ENCODE data around the gene CELF2. TPM values are rescaled to one million over a fixed set of nuclear protein-coding genes. Genes with fewer than 3 reads are reported as not detected.

CELF2 gene
- total and polyA plus RNA-seq, 9 of the 15 experiments (the other 6 are each of a cell fraction or from before 2014, with no cell fraction given), result 4.0 to 20.3 (median 11.1) TPM

- peak; percentile 56; the same call in 1 of the 2 replicates for TF ChIP-seq TEAD4 (IDR thresholded peaks at IDR 0.05; ENCODE audit: low read length)
- no peak for TF ChIP-seq TEAD4 (CRISPR knock-in tag; IDR thresholded peaks at IDR 0.05; ENCODE audit: borderline replicate concordance)
- no peak for TF ChIP-seq CEBPB (tag; IDR thresholded peaks at IDR 0.05)
- TF ChIP-seq LEF1 (IDR thresholded peaks at IDR 0.05), result peak; percentile 58; the same call in 1 of the 2 replicates
- TF ChIP-seq E2F4 (CRISPR knock-in tag; IDR thresholded peaks at IDR 0.05; ENCODE audit: low read depth), result no peak
- no peak for TF ChIP-seq ILK (tag; IDR thresholded peaks at IDR 0.05; ENCODE audit: borderline replicate concordance, low read depth)
Observed at GRCh38 chr10:11115337-11115736, 97.7 kb downstream of the CELF2 start (continued).

- Histone ChIP-seq H3K27ac (ENCODE audit: extremely low read depth, low read depth, low read length) (no peak overlapping the region), H3K27me3 (ENCODE audit: control insufficient read depth in 2 of 2, insufficient read depth in 2 of 2, low read length in 2 of 2) (peaks cover 0 to 9% of the 10 kb centered on the region in 2 experiments; a peak in 3 of 5 replicates), H2AFZ (ENCODE audit: low read depth, low read length) (no peak overlapping the region), H4K20me1 (replicated peaks; ENCODE audit: control insufficient read depth, insufficient read depth, low read length) (no peaks in the 10 kb centered on the region), H3K9me3 (replicated peaks; ENCODE audit: control insufficient read depth, insufficient read depth, low read depth, low read length) (no peaks in the 10 kb centered on the region), H3K4me2 (ENCODE audit: insufficient read depth, low read length) (no peak overlapping the region), H3K79me2 (ENCODE audit: control insufficient read depth, insufficient read depth, low read length) (no peaks in the 10 kb centered on the region), H3K4me3 (no peak overlapping the region), H3K9ac (ENCODE audit: insufficient read depth in 1 of 2, low read depth in 2 of 2, low read length in 2 of 2) (no peak overlapping the region), H3K9me1 (ENCODE audit: control insufficient read depth, insufficient read depth, low read length) (no peaks in the 10 kb centered on the region), H3K36me3 (ENCODE audit: control insufficient read depth, insufficient read depth, low read length) (no peaks in the 10 kb centered on the region), H3K4me1 (replicated peaks in 1 of 2; ENCODE audit: control insufficient read depth in 2 of 2, insufficient read depth in 2 of 2, low read length in 2 of 2) (no peaks in the 10 kb centered on the region)
- POLR2A ChIA-PET, result no interaction called here
- 17% methylated on average over 4 of the region's 4 CpGs for WGBS (ENCODE audit: insufficient coverage, low coverage, missing lambda C conversion rate)
- TF ChIP-seq ZNF518B (CRISPR knock-in tag; IDR thresholded peaks at IDR 0.05) (no peak), ZNF239 (CRISPR knock-in tag; IDR thresholded peaks at IDR 0.05) (no peak), ZNF224 (CRISPR knock-in tag; IDR thresholded peaks at IDR 0.05) (no peak), ZNF583 (CRISPR knock-in tag; IDR thresholded peaks at IDR 0.05) (no peak), NONO (IDR thresholded peaks at IDR 0.05; ENCODE audit: low read depth in 2 of 2, low read length in 1 of 2) (no peak)
- CTCF ChIA-PET (ENCODE audit: low intra/inter-chr PET ratio), result no interaction called here
- ATAC-seq, result no peak
- peak; percentile 67 for FAIRE-seq
- intact Hi-C loops (cut with micrococcal nuclease) (no loop called here), in situ Hi-C loops (cut with MboI) (no loop called here)
- BruUV-seq (replicated peaks), result no TSS peak
- no peak for DNase-seq (ENCODE audit: extremely low read depth in 1 of 4, low spot score in 3 of 4)
Observed at GRCh38 chr10:11116361-11116760, 98.7 kb downstream of the CELF2 start.

Data from K562 (cell line).